NOMO-1 treated with DMSO at 0.1 percent for 48 hours (cell line): ENCODE data around the gene TRMT11.
"Not testable (repeated sequence)": the region's sequence is repeated elsewhere in the genome, so short reads cannot be mapped to it uniquely, and the experiment has no call there.

Experiments
- DNase-seq: peaks from one replicate; lab custom pipeline; 2025; ENCODE audit not compliant: unreplicated experiment; lab: John Stamatoyannopoulos, UW

TRMT11 gene

GRCh38 chr6:125991653-125992052 lies 5.3 kb downstream of the TRMT11 start:
- DNase-seq = no peak

- no peak for DNase-seq
Measured at GRCh38 chr6:125994670-125995488, 8.5 kb downstream of the TRMT11 start.

GRCh38 chr6:125995972-125996580 lies 9.7 kb downstream of the TRMT11 start:
- DNase-seq = peak; percentile 77

- DNase-seq = no peak
Measured at GRCh38 chr6:126002755-126003679, 16.7 kb downstream of the TRMT11 start.

GRCh38 chr6:126007800-126008199 lies 21.5 kb downstream of the TRMT11 start:
- DNase-seq = no peak

- no peak for DNase-seq
Measured at GRCh38 chr6:126010040-126010439, 23.7 kb downstream of the TRMT11 start.

GRCh38 chr6:126015863-126016262 lies 29.5 kb downstream of the TRMT11 start:
- DNase-seq = no peak

GRCh38 chr6:126016591-126016990 lies 30.3 kb downstream of the TRMT11 start:
- DNase-seq = no peak

GRCh38 chr6:126017668-126018067 lies 31.3 kb downstream of the TRMT11 start:
- no peak for DNase-seq

GRCh38 chr6:126020305-126021050 lies 34.1 kb downstream of the TRMT11 start:
- no peak for DNase-seq

GRCh38 chr6:126023474-126023873 lies 37.1 kb downstream of the TRMT11 start:
- DNase-seq = not testable (repeated sequence)

GRCh38 chr6:126026001-126026400 lies 39.7 kb downstream of the TRMT11 start:
- DNase-seq = no peak

- DNase-seq = no peak
Measured at GRCh38 chr6:126027601-126028000, 41.3 kb downstream of the TRMT11 start.

- no peak for DNase-seq
Measured at GRCh38 chr6:126030045-126030444, 43.7 kb downstream of the TRMT11 start.

- DNase-seq = peak; percentile 34
Measured at GRCh38 chr6:126033696-126034095, 47.4 kb downstream of the TRMT11 start.

GRCh38 chr6:126034656-126035055 lies 48.3 kb downstream of the TRMT11 start:
- DNase-seq = no peak

- no peak for DNase-seq
Measured at GRCh38 chr6:126035764-126036163, 49.4 kb downstream of the TRMT11 start.

- no peak for DNase-seq
Measured at GRCh38 chr6:126038234-126038633, 51.9 kb downstream of the TRMT11 start.

- DNase-seq = no peak
Measured at GRCh38 chr6:126039284-126039683, 52.9 kb downstream of the TRMT11 start.

- DNase-seq = no peak
Measured at GRCh38 chr6:126040394-126040793, 54.1 kb downstream of the TRMT11 start.

- DNase-seq = peak; percentile 88
Measured at GRCh38 chr6:126040826-126041225, 54.5 kb downstream of the TRMT11 start.
